Stimulated activated CD4-positive, alpha-beta T cell treated with anti-CD3 and anti-CD28 coated beads, TNF-alpha, amount 100 ng/mL, for 1 hour (primary cell): Measurements from ENCODE around the gene KRTAP10-3.

Experiments used
- DNase-seq, 3 donors: peaks; one replicate each; pipeline ENCODE4 v3.0.0-alpha.2; 2020; ENCODE audit warnings: low read depth in 3 of 3, low spot score in 1 of 3

The KRTAP10-3 gene

DNA sequence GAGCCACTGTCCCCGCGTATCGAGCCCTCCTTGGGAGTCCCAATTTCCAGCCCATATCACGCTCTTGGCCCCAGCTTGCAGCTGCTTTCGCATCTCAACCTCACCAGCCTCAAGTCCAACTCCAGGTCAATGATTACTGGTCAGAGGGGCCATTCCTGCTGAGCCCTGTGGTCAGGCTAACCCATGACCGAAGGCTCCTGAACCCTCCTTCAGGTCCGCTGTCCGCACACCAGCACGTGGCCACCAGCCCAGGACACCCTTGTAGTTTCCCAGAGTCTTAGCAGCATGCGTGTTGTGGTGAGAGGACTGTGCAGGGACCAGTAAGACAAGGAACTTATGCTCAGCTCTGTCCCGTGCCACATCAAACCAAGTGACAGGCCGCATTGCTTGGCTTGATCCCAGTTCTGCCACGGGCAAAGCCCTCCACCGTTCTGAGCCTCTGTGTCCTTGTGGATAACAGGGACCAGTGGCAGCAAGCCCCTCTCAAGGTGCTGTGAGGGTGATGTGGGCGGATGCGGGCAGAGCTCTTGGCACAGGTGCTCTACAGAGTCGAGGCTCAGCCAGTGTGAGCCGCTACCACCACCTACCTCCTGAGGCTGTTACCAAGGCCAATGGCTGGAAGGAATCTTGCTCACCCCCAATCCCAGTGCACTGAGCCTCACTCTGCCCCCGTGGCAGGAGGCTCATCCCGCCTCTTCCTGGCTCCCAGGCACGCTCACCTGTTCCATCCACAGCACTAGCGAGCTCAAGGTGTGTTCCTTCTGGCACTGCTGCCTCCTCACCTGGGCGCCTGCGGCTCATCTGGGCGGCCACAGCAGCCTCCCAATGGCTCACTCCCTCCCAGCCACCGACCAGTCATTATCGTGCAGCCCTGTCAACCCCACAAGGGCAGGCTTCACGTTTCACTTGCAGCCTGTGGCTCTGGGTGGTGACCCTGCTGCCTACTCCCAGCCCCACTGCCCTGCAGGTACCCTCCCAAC lies 39.0 kb downstream of the KRTAP10-3 start:
- DNase-seq: no peak

DNA sequence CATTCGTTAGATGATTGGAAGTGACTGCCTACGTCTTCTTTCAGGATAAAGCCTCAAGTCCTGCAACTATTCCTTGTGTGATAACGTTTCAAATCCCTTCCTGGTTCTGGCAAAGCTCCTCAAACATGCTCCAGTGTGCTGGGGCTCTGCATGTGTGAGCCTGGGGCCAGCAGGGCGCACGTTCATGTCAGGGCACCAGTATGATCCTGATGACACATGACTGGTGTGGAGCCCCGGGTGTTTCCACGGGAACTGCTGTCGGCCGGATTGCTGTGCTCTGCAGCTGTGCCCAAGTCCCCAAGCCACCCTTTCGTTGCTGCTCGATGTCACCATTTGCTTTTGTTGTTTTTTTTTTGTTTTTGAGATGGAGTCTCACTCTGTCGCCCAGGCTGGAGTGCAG lies 39.9 kb downstream of the KRTAP10-3 start:
- no peak for DNase-seq

DNA sequence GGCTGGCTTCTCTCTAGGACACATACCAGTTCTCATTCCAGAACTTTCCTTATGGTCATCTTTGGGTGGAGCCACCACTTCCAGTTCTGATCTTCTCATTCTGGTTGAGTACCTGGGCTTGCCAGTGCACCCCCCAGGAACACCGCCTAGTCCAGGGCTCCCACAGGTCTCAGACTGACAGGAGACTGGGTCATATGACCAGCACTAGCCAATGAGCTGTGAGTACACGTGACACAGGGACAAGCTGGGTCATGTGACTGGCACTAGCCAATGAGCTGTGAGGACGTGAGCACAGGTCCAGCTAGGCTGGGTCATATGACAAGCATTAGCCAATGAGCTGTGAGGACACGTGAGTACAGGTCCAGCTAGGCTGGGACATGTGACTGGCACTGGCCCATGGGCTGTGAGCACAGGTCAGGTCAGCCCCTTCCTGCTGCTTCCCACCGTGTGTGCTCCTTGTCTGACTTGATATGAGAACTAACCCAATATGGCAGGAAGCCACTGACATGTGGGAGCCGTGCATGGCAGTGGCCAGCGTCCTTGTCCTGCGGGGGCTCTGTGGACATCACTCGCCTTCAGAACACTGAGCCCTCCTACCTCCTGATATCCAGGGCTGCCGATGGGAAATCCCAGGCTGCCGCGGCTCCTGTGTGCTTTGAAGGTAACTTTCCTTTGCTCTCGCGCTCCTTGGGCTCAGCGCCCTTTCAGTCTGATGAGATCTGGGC lies 41.3 kb downstream of the KRTAP10-3 start:
- DNase-seq: no peak

DNA sequence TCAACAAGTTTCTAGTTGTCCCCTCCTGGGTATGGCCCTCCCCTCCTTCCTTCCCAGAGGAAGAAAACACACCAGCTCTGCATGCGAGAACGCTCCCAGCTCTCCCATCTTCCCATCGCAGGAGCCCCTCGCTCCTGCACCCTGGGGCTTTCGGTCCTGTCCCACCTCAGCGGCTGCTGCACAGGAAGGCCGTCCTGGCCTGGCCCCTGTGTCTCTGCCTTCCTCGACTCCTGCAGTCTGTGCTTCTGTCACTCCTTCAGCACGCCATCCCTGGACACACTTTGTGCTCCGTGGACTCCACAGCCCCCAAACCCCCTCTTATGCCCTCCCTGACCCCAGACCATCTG lies 41.8 kb downstream of the KRTAP10-3 start:
- no peak for DNase-seq

DNA sequence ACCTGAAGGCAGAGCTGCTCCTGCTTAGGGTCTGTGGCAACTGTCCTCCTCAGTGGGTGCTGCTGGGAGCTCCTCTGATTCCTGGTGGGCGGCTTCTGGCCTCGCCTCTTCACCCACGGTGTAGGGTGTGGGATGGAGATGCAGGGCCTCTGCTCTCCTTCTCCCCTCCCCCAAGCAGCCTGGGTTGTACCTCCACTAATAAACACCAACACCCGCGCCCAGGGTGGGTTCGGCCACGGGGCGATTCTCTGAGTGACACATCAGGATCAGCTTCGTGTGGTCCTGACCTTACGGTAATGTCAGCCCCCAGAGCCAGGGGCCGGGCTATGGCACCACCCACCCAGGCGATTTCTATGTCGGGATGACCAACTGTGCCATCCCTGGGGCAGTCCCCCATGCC lies 42.3 kb downstream of the KRTAP10-3 start:
- DNase-seq: no peak

DNA sequence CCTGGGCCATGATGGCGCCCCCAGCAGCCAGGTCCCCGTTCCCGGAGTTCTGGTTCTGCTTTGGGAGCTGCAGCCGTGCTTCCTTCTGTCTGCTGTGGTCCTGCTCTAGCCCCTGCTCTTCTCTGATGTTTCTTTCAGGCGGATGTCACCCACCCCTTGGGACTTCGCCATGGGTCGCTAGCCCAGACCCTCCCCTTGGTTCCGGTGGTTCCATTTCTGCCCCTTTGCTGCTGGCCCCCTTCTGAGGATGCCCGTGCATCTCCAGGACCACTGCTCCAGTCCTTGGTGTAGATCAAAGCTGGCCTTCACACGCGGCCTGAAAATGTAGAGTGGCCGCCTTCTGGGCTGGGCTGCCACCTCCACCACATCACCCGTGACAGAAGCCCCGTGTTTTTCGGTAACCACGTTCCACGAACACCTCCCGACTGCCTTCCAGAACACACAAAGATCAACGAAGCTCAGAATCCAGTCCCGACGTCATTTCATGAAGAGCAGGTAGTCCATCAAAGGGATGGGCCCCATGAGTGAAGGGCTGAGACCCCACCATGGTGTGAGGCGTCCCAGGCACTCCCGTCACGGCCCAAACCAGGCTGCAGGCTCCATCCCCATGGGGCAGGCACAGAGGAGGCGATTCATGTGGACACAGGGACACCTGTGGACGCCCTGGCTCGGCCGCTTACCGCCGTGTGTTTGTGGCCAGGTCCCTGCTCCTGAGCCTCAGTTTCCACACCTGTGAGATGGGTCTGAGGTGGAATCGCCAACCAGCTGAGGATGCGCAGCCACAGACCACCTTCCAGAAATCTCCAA lies 43.0 kb downstream of the KRTAP10-3 start:
- DNase-seq: no peak

DNA sequence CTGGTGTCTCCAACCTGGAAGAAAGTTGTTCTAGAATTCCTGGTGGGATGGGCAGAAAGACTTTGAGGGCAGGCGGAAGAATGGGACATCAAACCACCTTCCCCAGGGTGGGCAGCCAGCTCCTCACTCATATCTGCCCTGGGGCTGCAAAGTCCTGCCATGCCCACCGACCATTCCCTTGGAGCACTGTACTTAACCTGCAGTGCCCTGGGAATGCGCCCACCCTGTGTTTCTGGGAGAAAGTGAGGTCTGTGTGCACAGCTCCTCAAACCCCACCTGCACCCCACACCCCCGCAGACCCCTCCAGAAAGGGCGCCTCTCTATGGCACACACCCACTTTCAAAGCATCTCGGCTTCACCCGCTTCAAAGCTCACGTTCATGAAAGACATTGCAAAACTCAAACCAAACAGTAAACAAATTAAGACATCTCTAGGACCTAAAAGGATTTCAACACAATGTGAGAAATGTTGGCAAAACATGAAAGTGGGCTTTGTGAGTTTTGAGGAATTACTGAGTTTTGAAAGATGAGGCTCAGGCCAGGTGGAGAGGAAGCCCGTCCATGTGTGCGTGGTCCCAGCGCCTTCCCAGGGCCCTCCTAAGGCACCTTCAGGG lies 43.7 kb downstream of the KRTAP10-3 start:
- DNase-seq: no peak

DNA sequence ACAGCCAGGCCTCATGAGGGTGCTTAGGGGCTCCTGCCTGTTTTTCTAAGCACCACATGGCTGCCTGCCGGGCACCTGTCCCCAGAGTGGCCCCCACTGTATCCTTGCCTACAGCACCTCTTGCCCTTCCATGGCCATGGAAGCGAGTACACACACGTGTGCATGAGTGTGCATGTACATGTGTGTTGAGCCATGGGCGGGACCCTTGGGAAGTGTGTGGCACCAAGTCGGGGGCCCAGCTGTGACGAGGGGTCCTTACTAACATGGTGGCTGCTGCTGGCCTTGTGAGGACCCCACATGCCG lies 44.4 kb downstream of the KRTAP10-3 start:
- DNase-seq: no peak

DNA sequence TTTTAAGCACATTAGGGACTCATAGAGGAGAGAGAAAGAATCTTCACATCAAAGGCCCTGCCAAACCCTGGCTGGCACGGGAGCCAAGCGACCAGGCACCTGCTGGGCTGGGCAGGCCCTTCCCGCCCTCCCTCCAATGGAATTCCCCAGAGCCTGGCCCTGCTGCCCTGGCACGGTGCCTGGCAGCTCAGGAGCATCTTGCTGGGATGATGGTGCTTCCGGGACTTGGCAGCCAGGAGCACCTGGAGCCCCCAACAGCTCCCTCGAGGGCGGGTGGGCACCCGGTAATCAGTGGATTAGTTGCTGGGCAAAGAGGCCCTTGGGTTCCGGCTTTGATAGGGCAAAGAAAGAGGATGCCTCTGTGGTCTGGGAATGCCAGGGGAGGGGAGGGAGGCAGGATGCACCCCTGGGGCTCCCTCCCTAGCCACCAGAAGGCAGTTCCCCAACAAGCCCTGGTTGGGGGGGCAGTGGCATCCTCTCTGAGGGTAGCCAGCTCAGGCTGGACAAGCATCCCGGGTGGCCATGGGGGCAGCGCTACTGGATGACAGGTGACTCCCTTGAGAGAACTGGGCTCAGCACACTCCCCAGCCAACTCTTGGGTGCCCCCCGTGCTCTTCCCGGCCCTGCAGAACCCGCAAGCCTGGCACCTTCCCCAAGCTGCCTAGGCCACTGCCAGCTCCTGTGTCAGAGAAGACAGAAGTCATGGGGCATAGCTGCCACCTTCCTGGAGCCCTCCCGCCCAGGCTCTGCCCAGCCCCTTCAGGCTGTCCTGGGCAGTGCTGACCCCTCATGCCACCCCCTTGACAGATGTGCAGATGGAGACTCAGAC lies 45.0 kb downstream of the KRTAP10-3 start:
- no peak for DNase-seq

DNA sequence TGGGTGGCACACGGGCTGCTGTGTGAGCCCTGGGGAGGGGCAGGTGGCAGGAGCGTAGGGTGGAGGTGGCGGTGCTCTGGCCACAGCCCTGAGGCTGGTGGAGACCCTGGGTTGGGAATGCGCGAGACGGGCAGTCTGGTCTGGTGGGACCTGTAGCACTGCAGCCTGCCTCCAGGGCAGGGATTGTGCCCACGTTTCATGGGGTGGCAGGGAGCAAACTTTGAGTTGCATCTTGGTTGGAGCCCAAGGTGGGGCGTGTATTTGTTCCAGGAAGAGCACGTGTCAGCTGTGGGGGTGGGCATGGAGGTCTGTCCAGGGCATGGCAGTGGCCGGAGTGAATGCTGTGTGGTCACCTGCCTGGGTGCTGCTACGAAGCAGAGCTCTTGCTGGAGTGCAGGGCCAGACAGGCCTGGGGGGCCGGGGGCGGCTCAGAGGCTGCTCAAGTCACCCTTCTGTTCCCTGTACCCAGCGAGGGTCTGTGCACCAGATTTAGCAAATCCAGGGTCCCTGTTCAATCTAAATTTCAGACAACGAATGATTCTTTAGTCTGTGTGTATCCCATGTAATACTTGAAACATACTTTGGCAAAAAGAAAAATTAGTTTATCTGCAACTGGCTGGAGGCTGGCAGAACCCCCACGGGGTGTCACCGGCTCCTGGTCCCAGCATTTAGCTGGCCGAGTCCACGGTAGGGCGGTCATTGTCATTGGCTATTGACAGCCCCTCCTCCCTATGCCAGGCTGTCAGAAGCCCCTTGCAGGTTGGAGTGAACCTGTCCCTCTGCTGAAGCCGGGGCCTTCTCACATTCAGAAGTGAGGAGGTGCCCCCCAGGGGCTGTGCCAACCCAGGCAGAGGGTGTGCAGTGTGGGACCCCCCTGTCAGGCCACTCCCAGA lies 45.9 kb downstream of the KRTAP10-3 start:
- DNase-seq: no peak

DNA sequence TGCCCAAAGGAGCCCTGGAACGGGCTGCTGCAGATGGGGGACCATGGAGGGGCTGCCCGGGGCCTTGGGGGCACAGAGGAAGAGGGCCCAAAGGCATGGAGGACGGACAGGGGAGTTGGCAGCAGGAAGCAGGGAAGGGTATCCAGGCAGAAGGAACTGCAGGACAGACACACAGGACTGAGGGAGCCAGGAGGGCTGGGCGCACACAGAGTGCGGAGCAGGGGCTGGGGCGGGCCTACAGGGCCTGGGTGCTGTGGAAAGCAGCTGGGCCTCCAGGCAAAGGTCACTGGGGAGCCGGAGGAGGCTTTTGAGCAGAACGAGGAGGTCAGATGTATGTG lies 46.7 kb downstream of the KRTAP10-3 start:
- no peak for DNase-seq

DNA sequence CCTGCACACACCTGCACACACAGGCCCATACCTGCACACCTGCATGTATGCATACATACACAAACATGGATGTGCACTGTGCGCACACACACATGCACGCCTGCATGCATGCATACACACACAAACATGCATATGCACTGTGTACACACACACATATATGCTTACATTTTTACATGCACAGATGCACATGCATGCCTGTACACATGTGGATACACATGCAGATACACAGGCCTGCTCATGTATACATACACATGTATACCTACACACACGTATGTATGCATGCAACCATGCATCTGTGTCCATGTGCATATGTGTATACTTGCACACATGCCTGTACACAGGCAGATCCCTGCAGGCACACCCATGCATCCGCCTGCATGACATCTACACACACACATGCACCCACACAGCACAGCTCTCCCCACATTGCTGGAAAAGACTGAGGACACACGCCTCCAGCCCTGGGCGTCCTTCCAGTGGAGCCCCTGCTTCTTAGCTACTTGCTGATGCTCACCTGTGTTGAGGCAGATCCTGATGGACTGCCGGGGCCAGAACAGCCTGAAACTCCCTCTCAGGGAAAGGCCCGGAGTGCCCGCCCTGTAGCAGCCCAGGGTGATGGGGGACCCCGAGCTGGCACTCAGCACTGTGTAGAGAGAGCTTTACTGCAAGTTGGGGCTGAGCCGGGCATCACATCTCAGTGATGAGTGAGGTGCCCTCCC lies 47.2 kb downstream of the KRTAP10-3 start:
- DNase-seq: no peak

DNA sequence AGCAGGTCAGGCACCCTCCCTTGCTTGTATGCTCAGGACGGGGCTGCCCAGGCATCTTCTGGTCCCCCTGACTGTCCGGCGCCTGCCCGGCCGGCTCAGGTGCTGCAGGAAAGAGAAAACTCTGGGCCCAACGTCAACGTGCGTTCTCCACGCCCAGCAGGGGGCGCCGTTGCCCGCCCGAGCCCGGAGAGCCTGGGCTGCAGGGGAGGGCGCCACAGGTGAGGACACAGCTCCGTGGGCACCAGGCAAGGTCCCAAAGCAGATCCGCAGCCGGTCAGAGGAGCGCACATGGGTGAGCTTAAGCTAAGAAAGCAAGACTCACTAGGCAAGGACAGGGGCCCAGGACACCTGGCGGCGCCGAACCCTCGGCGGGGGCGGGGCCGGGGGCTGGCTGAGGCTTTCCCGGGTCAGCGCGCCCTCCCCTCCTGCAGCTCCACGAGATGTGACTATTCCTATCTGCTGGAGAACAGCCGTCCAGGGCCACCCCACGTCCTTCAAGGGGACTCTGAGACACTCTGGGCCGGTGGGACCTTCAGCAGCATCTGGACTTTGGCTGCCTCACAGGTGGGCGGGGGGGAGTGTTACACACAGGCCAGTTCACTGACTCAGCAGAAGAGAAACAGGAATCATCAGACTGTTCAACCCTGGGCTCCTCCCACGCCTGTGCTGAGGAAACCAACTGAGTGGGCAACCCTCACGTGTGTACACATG lies 47.9 kb downstream of the KRTAP10-3 start:
- peak; percentile 42 to 73 (median 71) for DNase-seq

DNA sequence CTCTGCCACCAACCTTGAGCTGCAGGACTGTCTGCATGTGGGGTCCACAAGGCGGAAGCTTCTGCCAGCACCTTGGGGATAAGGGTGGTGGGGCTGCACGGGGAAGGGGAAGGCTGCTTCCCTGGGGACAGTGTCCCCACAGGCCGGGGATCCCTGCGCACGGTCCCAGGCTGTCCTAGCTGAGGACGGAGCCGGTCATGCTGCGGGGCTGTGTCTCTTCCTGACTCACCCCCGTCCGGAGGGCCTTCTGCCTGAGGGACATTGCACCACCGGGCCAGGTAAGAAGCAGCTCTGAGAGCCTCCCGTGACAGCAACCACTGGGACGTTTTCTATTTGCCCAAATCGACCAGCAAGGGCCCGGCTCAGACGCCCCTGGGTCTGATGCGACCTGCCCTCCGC lies 48.5 kb downstream of the KRTAP10-3 start:
- DNase-seq: no peak

DNA sequence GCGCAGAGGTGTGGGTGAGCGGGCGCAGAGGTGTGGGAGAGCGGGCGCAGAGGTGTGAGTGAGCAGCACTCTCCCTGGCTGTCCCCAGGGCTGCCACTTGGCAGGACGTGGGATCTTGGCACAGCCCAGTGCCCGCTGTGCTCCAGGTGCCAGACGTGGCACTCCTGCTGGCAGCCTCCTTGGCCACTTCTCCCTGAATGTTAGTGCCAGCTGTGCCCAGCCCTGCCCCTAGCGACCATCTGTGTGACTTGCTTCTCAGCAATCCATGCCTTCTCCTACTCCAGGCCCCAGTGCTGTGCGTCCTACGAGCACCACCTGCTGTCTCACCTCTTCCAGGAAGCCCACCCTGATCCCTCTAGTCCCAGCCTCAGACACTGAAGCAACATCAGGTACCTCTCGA lies 49.1 kb downstream of the KRTAP10-3 start:
- no peak for DNase-seq

DNA sequence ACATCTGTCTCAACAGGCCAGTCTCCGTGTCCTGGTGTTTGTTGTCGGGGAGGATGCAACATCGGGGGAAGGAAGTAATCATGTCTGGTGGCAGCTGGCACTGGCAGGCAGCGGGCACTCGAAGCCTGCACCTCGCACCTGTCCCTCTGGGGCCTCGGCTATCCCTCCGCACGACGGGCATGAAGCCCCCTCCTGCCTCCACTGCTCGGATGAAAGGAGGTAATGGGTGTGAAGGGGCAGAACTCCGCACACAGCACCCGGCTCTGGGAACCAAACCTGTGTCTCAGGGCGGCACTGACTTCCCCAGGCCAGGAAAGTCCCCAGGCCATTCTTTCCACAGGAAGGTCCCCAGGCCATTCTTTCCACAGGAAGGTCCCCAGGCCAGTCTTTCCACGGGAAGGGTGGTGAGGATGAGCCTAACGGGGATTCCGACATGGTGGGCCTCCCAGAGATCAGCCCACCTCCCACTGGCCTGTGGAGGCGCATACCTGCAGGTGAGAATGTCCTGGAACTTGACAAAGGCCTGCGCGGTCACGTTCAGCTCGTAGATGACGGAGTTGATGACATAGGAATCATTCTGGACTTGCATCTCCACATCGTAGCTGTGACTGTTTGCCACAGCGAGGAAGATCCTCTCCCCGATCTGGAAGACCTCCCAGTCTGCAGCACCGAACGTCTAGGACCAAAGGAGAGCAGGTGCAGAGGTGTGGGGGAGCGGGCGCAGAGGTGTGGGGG lies 49.7 kb downstream of the KRTAP10-3 start:
- no peak for DNase-seq

DNA sequence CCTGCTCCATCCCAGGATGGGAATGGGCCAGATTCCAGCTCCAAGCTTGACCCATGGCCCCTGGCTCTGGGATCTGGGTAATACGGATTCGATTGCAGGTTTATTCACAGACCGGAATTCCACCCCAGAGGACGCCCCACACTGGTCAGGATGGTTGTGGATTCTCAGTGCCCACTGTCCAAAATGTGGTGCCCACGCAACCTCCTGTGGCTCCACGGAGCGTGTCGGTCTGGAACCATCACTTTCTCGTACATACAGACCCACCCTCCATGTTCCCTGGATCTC lies 50.2 kb downstream of the KRTAP10-3 start:
- no peak for DNase-seq
